Hematopoietic multipotent progenitor cell treated with erythropoietin and hydrocortisone succinate and interleukin-3 and kit ligand, for 4 days (in vitro differentiated cells): ENCODE results near the gene SLC28A1.

Experiments
- DNase-seq: peaks from one replicate; pipeline ENCODE4 v3.0.0-alpha.2; 2015

SLC28A1 gene

DNA sequence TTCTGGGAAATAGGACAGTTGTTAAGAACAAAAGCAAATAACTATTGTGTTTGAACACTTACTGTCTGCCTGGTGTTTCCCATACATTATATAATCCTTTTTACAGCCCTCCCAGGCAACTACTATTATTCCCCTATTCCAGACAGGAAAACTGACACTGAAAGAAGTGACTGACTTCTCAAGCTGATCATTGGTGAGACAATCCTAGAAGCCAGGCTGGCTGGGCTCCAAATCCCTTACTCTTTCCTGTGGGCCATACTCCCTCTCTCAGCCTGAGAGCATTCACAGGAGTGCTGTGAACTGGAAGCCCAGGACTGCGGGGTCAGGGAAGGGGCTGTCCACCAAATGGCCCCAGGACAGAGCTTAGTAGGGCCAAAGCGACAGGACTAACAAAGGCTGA is 58.0 kb downstream of the SLC28A1 start:
- no peak for DNase-seq

DNA sequence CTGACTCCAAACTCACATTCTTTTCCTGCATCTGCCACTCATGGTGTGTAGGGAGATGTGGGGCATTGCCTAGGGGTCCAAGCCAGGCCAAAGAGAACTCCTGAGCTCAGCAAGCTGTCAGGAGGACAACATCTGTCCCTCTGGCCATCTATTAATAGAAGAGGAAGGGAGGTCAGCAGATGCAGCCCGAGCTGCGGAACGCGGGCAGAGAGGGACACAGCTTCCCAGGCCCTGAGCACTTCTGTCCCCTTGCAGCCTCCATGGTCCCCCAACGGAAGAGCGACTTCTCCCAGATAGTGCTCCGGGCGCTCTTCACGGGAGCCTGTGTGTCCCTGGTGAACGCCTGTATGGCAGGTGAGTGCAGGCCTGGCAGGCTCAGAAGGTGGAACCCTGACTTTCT is 59.8 kb downstream of the SLC28A1 start:
- DNase-seq: no peak

DNA sequence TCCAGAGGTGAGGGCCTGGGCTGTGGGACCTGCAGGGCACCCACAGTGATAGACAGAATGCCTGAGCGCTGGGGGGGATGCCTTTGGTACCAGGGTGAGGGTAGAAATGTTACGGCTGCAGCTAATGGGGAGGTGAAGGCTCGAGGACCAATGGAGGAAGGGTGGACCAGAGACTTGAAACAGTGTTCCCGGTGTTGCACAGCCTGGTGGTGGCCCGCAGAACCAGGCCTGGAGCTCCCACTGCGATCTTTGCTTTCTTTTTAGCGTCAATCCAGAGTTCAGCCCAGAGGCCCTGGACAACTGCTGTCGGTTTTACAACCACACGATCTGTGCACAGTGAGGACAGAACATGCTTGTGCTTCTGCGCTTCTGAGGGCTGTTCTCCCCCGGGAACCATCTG is 60.4 kb downstream of the SLC28A1 start:
- no peak for DNase-seq

DNA sequence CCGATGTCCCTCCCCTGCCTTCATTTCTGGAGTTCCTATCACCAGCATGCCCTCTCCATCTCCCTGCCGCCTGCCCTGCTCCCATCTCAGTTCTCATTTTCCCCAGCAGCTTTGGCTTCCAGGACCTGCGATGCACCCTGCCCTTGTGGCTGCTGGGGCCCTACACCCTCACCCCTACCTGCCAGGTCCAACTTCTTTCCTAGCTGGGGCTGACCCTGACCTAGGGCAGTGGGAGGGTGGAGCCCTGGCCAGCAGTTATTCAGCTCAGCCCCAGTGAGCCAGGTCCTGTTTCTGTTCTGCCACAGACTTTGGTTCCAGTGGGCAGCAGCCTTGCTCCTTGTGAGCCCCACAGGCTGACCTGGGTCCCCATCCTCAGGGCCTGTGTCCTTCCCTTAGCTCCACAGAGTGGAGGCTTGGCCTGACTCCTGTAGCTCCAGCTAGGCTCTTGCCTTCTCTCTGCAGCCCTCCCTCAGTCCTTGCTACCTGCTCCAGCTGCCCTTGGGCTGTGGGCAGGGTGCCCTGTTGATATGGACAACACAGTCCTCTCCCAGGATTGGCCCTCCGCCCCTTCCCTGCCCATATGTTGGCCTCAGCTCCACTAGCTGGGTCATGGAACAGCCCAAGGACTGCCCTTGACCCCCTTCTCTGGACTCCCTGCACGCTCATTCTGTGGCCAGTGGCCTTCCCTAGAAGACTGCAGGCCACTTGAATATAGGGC is 62.5 kb downstream of the SLC28A1 start:
- no peak for DNase-seq

DNA sequence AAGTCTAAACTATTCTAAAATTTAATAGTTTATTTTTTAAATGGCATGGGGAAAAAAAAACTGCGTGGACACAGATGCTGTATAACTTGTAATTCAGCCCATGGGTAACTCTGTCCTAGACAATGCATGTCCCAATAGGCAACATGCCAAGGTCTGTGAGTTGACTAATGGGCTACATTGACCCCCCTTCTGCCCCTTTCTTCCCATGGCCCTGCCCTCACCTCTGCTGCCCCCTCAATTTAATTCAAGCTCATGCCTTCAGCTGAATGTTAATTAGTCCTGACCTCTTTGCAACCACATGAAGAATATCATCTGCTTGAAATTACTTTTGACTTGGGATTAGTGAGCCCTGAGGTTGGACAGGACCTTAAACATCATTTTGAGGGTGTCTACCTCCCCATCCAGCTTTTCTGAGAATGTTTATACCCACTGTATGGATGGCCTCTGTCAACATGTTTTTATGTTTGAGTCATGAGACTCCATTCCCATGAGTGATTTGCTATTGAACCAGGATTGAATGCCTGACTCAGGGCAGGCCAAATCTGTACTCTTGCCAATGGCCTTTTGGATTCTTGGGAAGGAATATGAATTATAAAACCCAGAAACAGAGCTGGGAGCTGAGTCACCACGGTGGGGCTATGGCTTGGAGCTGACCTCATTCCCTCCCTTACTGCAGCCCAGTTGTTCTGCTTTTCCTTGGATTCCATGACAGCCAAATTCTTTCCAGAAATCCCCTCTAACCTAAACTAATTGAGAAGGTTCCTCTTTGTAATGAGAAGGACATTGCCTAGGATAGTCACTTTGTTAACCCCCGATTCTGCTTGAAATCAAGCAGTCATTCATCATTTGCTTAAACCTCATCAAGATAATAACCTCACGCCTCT is 63.7 kb downstream of the SLC28A1 start:
- DNase-seq: no peak

DNA sequence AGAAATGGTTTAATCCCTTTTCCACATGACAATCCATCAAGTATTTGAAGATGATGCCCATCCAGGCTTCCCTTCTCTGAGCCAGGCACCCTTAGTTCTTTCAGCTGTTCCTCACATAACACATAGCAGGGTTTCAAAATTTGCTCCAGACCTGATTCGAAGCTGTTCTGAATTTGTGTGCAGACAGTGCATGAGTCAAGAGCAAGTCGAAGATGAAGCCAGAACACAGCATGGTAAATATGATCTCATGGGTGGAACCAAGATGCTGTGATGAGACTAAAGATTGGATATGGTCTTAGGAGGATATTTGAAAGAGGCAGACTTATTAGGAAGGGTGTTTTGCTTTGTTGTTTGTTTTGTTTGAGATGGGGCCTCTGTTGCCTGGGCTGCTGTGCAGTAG is 64.6 kb downstream of the SLC28A1 start:
- DNase-seq: no peak

DNA sequence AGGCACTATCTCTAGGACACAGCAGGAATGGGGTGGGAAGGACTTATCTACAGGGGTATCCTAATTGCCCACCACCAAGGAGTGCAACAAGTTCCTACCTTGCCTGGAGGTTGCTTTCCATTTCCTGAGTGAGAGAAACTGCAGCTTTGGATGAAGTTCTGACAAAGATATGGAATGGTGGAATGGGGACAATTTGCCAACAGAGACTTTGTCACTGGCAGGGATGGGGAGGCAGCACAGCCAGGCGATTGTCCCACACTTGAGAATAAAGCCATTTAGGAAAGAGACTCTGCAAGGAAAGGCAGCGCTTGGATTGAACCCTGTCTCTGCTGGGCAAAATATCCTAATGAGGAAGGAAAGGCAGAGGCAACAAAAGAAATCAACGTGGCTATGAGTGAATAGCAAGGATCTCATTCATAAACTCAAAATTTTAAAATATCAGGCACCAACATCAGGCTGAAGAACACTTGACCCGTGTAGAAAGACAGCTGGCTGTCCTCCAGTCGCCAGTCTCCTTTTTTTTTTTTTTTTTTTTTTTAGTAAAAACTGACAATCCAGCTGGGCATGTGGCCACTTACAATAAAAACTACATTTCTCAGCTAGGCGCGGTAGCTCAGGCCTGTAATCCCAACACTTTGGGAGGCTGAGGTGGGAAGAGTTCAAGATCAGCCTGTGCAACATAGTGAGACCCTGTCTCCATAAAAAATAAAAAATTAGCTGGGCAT is 65.5 kb downstream of the SLC28A1 start:
- no peak for DNase-seq

DNA sequence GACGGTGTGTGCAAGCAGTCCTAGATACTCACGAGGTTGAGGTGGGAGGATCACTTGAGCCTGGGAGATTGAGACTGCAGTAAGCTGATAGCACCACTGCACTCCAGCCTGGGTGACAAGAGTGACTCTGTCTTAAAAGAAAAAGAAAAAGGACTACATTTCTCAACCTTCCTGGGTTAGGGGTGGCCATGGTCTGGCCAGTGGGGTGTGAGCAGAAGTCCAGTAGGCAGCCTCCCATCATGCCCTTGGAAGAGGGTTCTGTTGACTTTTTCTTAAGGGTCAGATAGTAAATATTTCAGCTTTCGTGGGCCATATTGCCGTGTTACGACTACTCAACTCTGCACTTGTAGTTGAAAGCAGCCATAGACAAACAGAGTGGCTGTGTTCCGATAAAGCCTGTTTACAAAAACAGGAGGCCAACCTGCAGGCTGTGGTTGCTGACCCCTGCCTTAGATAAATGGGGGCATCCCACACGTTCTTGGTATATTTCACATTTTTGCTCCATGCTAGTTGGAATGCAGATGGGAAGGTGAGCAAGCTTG is 66.2 kb downstream of the SLC28A1 start:
- peak; percentile 36 for DNase-seq

DNA sequence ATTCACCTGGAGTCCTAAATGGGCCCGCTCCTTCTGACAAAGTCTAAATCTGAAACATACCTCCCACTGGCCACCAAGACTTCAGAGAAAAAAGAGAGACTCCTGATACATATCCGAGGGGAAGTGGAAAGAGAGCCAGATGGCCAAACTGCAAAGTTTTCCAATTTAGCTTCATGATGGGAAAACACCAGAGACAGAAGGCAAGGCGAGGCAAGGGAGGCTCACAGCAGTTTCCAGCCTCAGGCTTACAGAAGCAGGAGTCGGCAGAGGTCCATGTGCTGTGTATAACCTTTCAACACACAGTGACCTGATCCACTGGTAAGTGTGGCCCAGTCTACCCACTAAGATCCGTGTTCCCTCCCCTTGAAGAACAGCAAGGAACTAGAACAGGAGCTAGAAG is 67.3 kb downstream of the SLC28A1 start:
- DNase-seq: no peak

DNA sequence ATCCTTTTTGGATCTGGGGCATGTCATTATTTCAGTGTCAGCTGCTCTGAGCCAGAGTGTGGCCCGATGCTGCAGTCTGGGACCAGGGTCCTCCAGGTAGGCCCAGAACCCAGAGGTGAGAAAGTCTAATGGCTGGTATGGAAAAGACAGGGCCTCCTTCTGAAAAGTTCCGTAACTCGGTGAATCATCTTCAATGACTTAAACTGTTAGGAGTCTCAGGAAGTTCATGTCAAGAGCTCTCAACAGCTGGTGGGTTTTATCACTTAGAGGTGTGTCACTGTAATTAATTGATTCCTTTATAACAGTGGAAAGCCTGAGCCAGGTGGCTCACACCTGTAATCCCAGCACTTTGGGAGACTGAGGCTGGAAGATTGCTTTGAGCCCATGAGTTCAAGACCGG is 68.7 kb downstream of the SLC28A1 start:
- no peak for DNase-seq

DNA sequence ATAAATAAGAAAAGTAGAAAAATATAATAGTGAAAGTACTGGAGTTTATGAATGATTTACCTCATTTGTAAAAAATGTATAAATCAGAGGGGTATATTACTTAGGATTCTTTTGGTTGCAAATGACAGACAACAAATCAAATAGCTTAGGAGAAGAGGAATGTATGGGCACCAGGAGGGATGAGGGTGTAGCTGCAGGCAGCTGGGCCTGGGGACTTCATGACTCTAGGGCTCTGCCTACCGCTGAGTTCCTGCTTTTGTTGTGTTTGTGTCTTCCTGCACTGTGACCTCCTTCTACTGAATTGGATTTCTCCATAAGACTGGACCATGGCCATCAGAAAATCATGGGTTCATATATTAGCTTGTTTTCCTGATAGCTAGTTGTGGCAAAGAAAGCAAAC is 69.3 kb downstream of the SLC28A1 start:
- DNase-seq: no peak

DNA sequence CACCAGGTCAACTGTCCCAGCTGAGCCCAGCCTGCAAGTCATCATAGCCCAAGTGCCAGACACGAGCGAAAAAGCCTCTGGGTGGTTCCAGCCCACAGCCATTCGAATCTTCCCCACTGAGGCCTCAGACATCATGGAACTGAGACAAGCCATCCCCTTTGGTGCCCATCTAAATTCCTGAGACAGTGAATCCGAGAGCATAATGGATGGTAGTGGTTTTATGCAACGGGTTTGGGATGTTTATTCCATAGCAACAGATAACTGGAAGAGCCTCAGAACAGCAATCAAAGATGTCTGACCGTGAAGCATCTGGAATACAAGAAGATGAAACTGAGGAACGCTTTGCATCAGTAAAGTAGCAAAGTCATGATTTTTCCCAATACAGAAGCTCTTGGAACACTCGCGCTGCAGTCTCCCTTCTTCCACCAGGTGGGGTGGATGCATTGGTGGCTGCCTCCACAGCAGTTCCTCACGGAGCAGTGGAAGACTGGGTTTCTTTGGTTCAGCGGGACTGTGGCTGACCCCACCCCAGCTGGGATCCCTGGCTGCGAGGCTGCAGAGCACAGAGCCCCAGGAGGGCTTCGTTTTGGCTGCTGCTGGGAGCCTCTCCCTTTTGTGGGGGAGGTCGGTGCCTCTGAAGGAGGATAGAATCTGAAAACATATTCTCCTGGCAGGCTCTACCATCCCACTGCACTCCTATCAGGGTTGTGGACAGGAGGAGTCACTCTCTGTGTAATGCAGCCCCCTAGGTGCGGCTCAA is 70.8 kb downstream of the SLC28A1 start:
- peak; percentile 65 for DNase-seq

DNA sequence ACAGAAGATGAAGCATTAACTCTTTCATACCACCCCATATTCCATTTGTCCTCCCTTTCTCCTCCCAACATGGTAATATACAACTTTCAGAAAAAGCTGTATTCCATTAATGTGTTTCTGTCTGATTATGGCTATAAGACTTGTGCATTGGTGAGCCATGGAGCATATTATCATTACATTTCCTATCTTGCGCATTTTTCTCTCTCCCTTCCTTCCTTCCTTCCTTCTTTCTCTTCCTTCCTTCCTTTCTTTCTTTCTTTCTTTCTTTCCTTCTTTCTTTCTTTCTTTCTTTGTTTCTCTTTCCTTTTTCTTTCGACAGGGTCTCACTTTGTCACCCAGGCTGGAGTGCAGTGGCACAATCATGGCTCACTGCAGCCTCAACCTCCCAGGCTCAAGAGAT is 71.7 kb downstream of the SLC28A1 start:
- DNase-seq: no peak

DNA sequence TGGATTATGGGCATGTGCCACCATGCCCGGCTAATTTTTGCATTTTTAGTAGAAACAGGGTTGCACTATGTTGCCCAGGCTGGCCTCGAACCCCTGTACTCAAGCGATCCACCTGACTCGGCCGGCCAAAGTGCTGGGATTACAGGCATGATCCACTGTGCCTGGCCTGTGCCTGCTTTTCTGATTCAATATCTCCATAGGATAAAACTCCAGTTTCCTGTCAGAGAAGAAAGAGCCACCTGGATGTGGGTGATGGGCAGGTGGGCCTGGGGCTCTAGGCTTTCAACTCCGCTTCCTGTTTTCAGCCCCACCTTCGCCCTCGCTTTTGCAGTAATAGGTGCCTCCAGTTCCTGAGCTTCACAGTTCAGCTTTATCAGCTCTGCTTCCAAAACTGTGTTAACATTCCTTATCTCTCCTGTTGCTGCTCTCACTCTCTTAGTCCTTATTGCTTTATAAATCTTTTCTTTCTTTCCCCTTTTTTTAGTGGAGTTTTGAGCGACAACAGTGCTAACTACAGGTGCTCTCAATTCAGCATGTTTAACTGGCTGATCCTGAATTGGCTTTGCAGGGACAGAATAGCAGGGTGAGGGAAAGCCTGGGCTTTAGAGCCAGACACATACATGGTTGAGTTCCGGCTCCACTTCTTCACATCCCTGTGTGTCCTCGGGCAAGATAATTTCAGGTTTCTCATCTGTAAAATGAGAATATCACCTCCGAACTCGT is 76.1 kb downstream of the SLC28A1 start:
- DNase-seq: no peak

DNA sequence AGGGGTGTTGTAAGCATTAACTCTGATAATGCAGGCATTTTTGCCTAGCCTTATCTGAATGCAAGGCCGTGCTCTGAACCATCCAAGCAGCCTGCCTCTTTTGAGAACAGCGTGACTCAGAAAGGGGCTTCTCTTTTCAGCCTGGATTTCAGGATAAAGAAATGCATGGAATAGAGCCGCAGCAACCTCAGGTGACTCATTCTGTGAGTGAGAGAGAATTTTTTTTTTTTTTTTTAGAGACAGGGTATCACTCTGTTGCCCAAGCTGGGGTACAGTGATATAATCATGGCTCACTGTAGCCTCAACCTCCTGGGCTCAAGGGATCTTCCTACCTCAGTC is 76.6 kb downstream of the SLC28A1 start:
- DNase-seq: no peak

DNA sequence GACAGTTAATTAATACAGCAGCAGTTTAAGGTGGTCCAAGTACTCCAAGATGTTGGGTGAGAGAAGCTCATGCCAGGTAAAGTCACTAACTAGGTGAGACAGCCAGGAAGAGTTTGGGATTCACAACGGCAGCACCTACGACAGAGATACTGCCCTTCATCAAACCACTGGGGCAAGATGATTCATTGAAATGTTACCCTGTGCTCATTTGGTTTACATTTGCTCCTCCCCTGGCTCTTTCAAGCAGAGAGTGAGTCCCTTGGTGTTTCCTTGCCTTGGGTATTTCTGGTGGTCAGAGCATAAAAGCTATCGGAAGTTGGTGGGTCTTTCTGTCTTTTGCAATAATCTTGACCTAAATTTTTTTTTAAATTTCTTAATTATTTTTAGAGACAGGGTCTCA is 77.2 kb downstream of the SLC28A1 start:
- no peak for DNase-seq

DNA sequence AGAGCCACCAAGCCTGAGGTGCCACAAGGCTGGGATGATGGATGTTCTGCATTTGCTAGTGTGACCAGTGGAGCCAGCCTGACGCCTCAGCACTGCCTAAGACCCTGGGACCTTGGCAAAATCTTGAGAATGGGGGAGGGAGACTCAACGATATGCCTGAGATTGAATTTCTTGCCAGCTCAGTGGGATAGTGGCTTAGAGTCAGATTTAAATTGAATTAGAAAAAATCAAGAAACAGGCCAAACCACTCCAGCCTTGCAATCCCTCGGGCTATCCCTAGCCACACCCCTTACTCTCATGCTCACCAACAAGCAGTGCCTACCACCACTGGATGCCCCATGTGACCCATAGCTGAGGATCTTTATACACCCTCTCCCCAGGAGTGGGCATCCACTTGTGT is 78.5 kb downstream of the SLC28A1 start:
- no peak for DNase-seq

DNA sequence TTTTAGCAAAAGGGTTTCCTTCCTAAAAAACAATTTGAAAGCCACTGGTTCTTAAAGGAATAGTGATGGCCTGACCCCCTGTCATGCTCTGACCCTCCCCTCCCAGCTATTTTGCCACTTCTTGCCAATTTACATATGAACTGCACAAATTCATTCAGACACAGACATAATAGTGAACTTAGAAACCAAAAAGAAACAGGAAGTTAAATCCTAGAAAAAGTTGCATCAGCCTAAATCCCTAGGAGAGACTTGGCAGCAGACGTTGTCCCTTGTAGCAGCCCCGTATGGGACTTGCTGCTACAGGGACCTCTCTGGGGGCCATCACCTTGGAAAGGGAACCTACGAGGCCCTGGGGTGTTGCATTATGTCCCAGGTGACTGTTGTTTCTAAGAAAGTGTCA is 82.9 kb downstream of the SLC28A1 start:
- no peak for DNase-seq

DNA sequence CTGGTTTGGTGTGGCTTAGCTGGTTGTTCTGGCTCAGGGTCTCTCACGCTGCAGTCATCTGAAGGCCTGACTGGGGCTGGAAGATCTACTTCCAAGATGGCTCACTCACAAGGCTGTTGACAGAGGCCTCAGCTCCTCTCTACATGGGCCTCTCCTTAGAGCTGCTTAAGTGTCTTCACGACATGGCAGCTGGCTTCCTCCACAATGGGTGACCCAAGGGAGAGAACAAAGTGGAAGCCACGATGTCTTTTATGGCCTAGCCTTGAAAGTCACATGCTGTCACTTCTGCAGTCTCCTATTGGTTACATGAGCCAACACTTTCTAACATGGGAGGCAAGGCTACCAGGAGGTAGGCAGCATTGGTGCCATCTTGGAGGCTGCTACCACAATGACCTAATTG is 83.8 kb downstream of the SLC28A1 start:
- DNase-seq: no peak

DNA sequence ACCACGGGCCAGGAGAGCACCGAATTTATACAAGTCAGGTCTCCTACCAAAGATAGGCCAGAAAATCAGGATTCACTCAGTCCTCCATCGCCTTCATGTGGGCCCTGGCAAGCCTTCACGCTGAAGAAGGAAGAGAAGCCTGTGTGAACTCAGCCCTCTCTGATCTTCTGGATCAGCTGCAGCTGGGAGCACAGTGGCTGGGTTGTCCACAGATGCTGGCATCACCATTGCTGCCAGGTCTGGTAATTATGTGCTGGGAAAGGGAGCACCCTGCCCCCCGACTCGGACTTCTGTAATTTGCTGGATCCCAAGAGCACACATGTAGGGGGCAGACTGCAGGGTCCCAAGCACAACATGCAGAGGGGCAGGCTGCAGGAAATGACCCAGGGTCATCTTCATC is 84.8 kb downstream of the SLC28A1 start:
- no peak for DNase-seq

DNA sequence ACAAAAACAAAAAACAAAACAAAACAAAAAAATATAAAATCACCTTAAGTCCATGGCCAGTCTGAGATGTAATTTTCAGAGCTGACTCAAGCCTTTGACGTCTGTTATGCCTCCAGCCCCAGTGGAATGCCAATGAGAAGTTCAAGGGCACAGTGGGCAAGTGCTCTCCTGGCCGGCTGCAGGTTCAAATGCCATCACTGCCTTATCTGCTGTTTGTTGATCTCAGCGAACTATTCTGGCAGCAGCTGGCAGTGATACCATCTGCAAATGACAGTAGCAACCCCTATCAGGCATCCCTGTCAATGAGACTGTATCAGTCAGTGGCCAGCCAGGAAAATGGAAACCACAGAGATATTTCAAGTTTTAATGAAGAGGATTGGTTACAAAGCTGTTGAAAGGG is 86.4 kb downstream of the SLC28A1 start:
- DNase-seq: peak; percentile 60
